Measurements from ENCODE around the gene GLI3.

Gene GLI3

GRCh38 chr7:42068554-42069280, 168.3 kb downstream of the GLI3 start:
- no peak overlapping the region for H3K27ac ChIP-seq (ENCODE audit: insufficient read depth, low read length, poor library complexity, severe bottlenecking)
- no peak overlapping the region for H3K4me3 ChIP-seq (ENCODE audit: insufficient read depth, low read depth, low read length, poor library complexity, severe bottlenecking)
- DNase-seq = no peak
- no peaks in the 10 kb centered on the region for H3K9me3 ChIP-seq (ENCODE audit: control insufficient read depth, low read length)
- no peaks in the 10 kb centered on the region for H3K36me3 ChIP-seq (ENCODE audit: control insufficient read depth, insufficient read depth, low read length)
- H3K27me3 ChIP-seq (replicated peaks; ENCODE audit: control insufficient read depth, insufficient read depth, low read length, poor library complexity, severe bottlenecking) = no peaks in the 10 kb centered on the region
- H3K4me1 ChIP-seq (ENCODE audit: control insufficient read depth, insufficient read depth, low read length, poor library complexity, severe bottlenecking) = no peaks in the 10 kb centered on the region

GRCh38 chr7:42065942-42066341, 171.1 kb downstream of the GLI3 start:
- H3K4me1 ChIP-seq (ENCODE audit: control insufficient read depth, insufficient read depth, low read length, poor library complexity, severe bottlenecking) = no peaks in the 10 kb centered on the region
- no peaks in the 10 kb centered on the region for H3K36me3 ChIP-seq (ENCODE audit: control insufficient read depth, insufficient read depth, low read length)
- no peak overlapping the region for H3K4me3 ChIP-seq (ENCODE audit: insufficient read depth, low read depth, low read length, poor library complexity, severe bottlenecking)
- H3K27me3 ChIP-seq (replicated peaks; ENCODE audit: control insufficient read depth, insufficient read depth, low read length, poor library complexity, severe bottlenecking) = no peaks in the 10 kb centered on the region
- DNase-seq = no peak
- no peak overlapping the region for H3K27ac ChIP-seq (ENCODE audit: insufficient read depth, low read length, poor library complexity, severe bottlenecking)
- no peaks in the 10 kb centered on the region for H3K9me3 ChIP-seq (ENCODE audit: control insufficient read depth, low read length)

GRCh38 chr7:42065015-42065414, 172.0 kb downstream of the GLI3 start:
- H3K36me3 ChIP-seq (ENCODE audit: control insufficient read depth, insufficient read depth, low read length) = no peaks in the 10 kb centered on the region
- no peaks in the 10 kb centered on the region for H3K27me3 ChIP-seq (replicated peaks; ENCODE audit: control insufficient read depth, insufficient read depth, low read length, poor library complexity, severe bottlenecking)
- no peak overlapping the region for H3K4me3 ChIP-seq (ENCODE audit: insufficient read depth, low read depth, low read length, poor library complexity, severe bottlenecking)
- no peak overlapping the region for H3K27ac ChIP-seq (ENCODE audit: insufficient read depth, low read length, poor library complexity, severe bottlenecking)
- H3K9me3 ChIP-seq (ENCODE audit: control insufficient read depth, low read length) = no peaks in the 10 kb centered on the region
- no peaks in the 10 kb centered on the region for H3K4me1 ChIP-seq (ENCODE audit: control insufficient read depth, insufficient read depth, low read length, poor library complexity, severe bottlenecking)
- no peak for DNase-seq

- Histone ChIP-seq H3K4me1 (ENCODE audit: control insufficient read depth, insufficient read depth, low read length, poor library complexity, severe bottlenecking) (no peaks in the 10 kb centered on the region), H3K36me3 (ENCODE audit: control insufficient read depth, insufficient read depth, low read length) (no peaks in the 10 kb centered on the region), H3K27me3 (replicated peaks; ENCODE audit: control insufficient read depth, insufficient read depth, low read length, poor library complexity, severe bottlenecking) (no peaks in the 10 kb centered on the region), H3K9me3 (ENCODE audit: control insufficient read depth, low read length) (no peaks in the 10 kb centered on the region), H3K4me3 (ENCODE audit: insufficient read depth, low read depth, low read length, poor library complexity, severe bottlenecking) (no peak overlapping the region), H3K27ac (ENCODE audit: insufficient read depth, low read length, poor library complexity, severe bottlenecking) (no peak overlapping the region)
- DNase-seq = no peak
These were observed 172.5 kb downstream of the GLI3 start for GRCh38 chr7:42064534-42064933.

DNA sequence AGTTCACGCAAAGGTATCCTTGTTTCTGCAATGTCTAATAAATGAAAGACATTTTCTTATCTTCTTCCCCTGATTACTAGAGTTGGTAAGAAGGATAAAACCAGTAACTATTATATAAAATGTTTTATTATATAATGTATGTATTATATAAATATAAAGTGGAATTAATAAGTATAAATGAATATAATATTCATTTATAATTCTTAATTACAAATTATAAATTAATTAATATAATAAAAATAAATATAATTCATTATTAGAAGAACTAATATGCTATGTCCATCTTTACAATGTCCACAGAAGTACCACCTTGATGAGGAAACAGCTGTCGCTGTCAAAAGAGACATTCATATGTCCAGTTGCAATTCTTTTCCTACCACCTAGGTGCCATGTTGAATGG, 177.7 kb downstream of the GLI3 start:
- H3K36me3 ChIP-seq (ENCODE audit: control insufficient read depth, insufficient read depth, low read length) = no peaks in the 10 kb centered on the region
- H3K27ac ChIP-seq (ENCODE audit: insufficient read depth, low read length, poor library complexity, severe bottlenecking) = no peak overlapping the region
- H3K4me3 ChIP-seq (ENCODE audit: insufficient read depth, low read depth, low read length, poor library complexity, severe bottlenecking) = no peak overlapping the region
- no peak for DNase-seq
- H3K4me1 ChIP-seq (ENCODE audit: control insufficient read depth, insufficient read depth, low read length, poor library complexity, severe bottlenecking) = no peaks in the 10 kb centered on the region
- H3K27me3 ChIP-seq (replicated peaks; ENCODE audit: control insufficient read depth, insufficient read depth, low read length, poor library complexity, severe bottlenecking) = no peaks in the 10 kb centered on the region
- no peaks in the 10 kb centered on the region for H3K9me3 ChIP-seq (ENCODE audit: control insufficient read depth, low read length)

- DNase-seq = no peak
- no peak overlapping the region for H3K4me3 ChIP-seq (ENCODE audit: insufficient read depth, low read depth, low read length, poor library complexity, severe bottlenecking)
- no peaks in the 10 kb centered on the region for H3K9me3 ChIP-seq (ENCODE audit: control insufficient read depth, low read length)
- no peaks in the 10 kb centered on the region for H3K27me3 ChIP-seq (replicated peaks; ENCODE audit: control insufficient read depth, insufficient read depth, low read length, poor library complexity, severe bottlenecking)
- H3K36me3 ChIP-seq (ENCODE audit: control insufficient read depth, insufficient read depth, low read length) = no peaks in the 10 kb centered on the region
- no peaks in the 10 kb centered on the region for H3K4me1 ChIP-seq (ENCODE audit: control insufficient read depth, insufficient read depth, low read length, poor library complexity, severe bottlenecking)
- H3K27ac ChIP-seq (ENCODE audit: insufficient read depth, low read length, poor library complexity, severe bottlenecking) = no peak overlapping the region
These were observed 179.7 kb downstream of the GLI3 start for GRCh38 chr7:42057331-42057730.

GRCh38 chr7:42055171-42055570, 181.8 kb downstream of the GLI3 start:
- H3K9me3 ChIP-seq (ENCODE audit: control insufficient read depth, low read length) = no peaks in the 10 kb centered on the region
- H3K4me1 ChIP-seq (ENCODE audit: control insufficient read depth, insufficient read depth, low read length, poor library complexity, severe bottlenecking) = no peaks in the 10 kb centered on the region
- H3K27me3 ChIP-seq (replicated peaks; ENCODE audit: control insufficient read depth, insufficient read depth, low read length, poor library complexity, severe bottlenecking) = no peaks in the 10 kb centered on the region
- no peak overlapping the region for H3K4me3 ChIP-seq (ENCODE audit: insufficient read depth, low read depth, low read length, poor library complexity, severe bottlenecking)
- H3K36me3 ChIP-seq (ENCODE audit: control insufficient read depth, insufficient read depth, low read length) = no peaks in the 10 kb centered on the region
- H3K27ac ChIP-seq (ENCODE audit: insufficient read depth, low read length, poor library complexity, severe bottlenecking) = no peak overlapping the region
- DNase-seq = no peak

GRCh38 chr7:42053834-42054233, 183.2 kb downstream of the GLI3 start:
- no peak for DNase-seq
- H3K27me3 ChIP-seq (replicated peaks; ENCODE audit: control insufficient read depth, insufficient read depth, low read length, poor library complexity, severe bottlenecking) = no peaks in the 10 kb centered on the region
- no peak overlapping the region for H3K4me3 ChIP-seq (ENCODE audit: insufficient read depth, low read depth, low read length, poor library complexity, severe bottlenecking)
- no peaks in the 10 kb centered on the region for H3K9me3 ChIP-seq (ENCODE audit: control insufficient read depth, low read length)
- no peaks in the 10 kb centered on the region for H3K4me1 ChIP-seq (ENCODE audit: control insufficient read depth, insufficient read depth, low read length, poor library complexity, severe bottlenecking)
- no peaks in the 10 kb centered on the region for H3K36me3 ChIP-seq (ENCODE audit: control insufficient read depth, insufficient read depth, low read length)
- no peak overlapping the region for H3K27ac ChIP-seq (ENCODE audit: insufficient read depth, low read length, poor library complexity, severe bottlenecking)

DNA sequence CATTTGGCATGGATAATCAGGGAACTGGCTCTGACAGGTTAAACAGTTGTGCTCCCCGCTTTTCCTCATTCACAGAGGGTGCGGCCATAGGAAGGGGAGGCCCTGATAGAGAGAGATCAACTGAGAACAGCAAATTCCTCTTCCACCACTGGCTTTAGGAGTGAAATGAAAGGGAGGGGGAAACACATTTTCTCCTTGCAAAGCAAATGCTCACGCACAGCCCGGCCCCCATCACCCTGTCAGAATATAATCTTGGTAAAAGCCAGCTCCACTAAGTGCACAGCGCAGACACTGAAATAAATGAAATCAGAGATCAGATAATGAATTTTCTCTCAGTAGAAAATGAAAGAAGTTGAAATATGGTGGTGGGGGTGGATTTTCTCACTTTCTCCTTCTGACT, 187.2 kb downstream of the GLI3 start:
- DNase-seq = no peak
- no peaks in the 10 kb centered on the region for H3K27me3 ChIP-seq (replicated peaks; ENCODE audit: control insufficient read depth, insufficient read depth, low read length, poor library complexity, severe bottlenecking)

GRCh38 chr7:42046483-42046882, 190.5 kb downstream of the GLI3 start:
- H3K27me3 ChIP-seq (replicated peaks; ENCODE audit: control insufficient read depth, insufficient read depth, low read length, poor library complexity, severe bottlenecking) = no peaks in the 10 kb centered on the region
- no peak for DNase-seq
- no peaks in the 10 kb centered on the region for H3K36me3 ChIP-seq (ENCODE audit: control insufficient read depth, insufficient read depth, low read length)
- H3K9me3 ChIP-seq (ENCODE audit: control insufficient read depth, low read length) = no peaks in the 10 kb centered on the region
- no peaks in the 10 kb centered on the region for H3K4me1 ChIP-seq (ENCODE audit: control insufficient read depth, insufficient read depth, low read length, poor library complexity, severe bottlenecking)
- H3K27ac ChIP-seq (ENCODE audit: insufficient read depth, low read length, poor library complexity, severe bottlenecking) = no peak overlapping the region
- H3K4me3 ChIP-seq (ENCODE audit: insufficient read depth, low read depth, low read length, poor library complexity, severe bottlenecking) = no peak overlapping the region

More for the DNA sequence above, 187.2 kb downstream of the GLI3 start:
- Histone ChIP-seq H3K9me3 (ENCODE audit: control insufficient read depth, low read length) (no peaks in the 10 kb centered on the region), H3K36me3 (ENCODE audit: control insufficient read depth, insufficient read depth, low read length) (no peaks in the 10 kb centered on the region), H3K27ac (ENCODE audit: insufficient read depth, low read length, poor library complexity, severe bottlenecking) (no peak overlapping the region), H3K4me3 (ENCODE audit: insufficient read depth, low read depth, low read length, poor library complexity, severe bottlenecking) (no peak overlapping the region), H3K4me1 (ENCODE audit: control insufficient read depth, insufficient read depth, low read length, poor library complexity, severe bottlenecking) (no peaks in the 10 kb centered on the region)
